GM19043 (cell line): ENCODE results near the gene ZNF99.
"Not testable (repeated sequence)": the region's sequence is repeated elsewhere in the genome, so short reads cannot be mapped to it uniquely, and the experiment has no call there.

ENCODE experiments used
- ATAC-seq: cut with Tn5 transposase; IDR thresholded peaks from one replicate; pipeline ENCODE4 v1.9.1; 2021; ENCODE audit warnings: low read depth; ENCODE audit not compliant: unreplicated experiment

Gene ZNF99

DNA sequence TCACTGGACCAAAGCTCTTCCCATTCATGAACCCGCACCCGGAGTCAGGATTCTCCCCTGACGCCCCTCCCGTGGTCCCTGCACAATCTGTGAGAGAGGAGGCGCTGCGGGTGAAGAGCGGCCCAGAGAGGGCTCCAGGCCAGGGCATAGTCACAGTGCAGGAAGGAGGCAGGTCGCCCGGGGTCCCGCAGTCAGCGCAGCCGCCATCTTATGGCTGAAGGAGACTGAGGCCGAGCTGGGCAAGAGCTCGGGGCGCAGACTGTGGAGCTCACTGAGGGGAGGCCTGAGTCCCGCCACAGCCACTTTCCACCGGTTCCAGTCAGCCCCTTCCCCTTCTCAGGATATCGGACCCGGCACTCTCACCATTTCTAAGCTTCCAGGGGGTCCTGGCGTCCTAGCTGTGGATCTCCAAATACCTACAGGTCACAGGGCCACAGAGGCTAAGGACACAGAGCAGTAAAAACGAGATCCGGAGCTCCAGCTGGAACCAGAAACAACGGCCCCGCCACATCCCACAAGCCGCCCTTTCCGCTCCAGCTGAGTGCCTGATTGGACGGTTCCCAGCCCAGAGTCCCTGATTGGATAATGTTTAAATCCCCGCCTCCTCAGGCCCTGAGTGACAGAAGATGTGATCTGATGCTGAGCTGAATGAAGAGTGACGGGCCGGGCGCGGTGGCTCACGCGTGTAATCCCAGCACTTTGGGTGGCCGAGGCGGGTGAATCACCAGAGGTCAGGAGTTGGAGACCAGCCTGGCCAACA, at the start of gene ZNF99:
Gene ZNF99, minus strand, starts transcription at position 501 of the 760 bp plus-strand sequence. Its CDS starts 135 bp downstream, at position 366.
- ATAC-seq, result no peak

DNA sequence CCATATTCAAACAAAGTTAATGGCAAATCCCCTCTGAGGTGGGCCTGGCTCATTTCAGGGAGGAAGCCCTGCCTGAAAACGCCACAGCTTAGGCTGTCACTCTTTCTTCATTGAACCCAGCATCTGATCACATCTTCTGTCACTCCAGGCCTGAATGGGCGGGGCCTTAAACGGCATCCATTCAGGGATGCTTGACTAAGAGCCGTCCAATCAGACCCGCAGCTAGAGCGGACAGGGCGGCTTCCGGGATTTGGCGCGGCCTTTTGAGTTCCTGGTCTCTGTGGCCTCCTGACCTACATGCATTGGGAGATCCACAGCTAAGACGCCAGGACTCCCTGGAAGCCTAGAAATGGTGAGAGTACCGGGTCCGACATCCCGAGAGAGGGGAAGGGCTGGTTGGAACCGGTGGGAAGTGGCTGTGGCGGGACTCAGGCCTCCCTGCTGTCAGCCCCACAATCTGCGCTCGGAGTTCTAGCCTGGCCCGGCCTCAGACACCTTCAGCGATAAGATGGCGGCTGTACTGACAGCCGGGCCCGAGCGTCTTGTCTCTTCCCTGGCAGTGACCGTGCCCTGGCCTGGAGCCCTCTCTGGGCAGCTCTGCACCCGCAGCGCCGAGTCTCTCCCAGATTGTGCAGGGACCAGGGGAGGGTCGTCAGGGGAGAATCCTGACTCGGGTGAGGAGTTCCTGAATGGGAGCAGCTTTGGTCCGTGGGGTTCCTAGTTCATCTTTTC, 48.2 kb upstream of the ZNF99 start, which contains the start of gene ZNF723:
Gene ZNF723, plus strand, starts transcription at position 261 of the 732 bp plus-strand sequence. Its CDS starts 89 bp downstream, at position 350.
- no peak for ATAC-seq

DNA sequence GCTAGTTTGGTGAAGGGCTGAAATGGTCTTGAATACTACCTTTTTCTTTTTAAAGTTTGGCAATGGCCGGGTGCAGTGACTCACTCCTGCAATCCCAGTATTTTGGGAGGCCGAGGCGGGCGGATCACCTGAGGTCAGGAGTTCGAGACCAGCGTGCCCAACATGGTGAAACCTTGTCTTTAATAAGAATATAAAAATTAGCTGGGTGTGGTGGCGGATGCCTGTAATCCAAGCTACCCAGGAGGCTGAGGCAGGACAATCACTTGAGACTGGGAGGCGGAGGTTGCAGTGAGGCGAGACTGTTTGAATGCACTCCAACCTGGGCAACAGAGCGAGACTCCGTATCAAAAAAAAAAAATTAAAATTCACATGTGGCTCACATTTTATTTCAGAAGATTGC, 47.3 kb upstream of the ZNF99 start:
- ATAC-seq, result no peak

DNA sequence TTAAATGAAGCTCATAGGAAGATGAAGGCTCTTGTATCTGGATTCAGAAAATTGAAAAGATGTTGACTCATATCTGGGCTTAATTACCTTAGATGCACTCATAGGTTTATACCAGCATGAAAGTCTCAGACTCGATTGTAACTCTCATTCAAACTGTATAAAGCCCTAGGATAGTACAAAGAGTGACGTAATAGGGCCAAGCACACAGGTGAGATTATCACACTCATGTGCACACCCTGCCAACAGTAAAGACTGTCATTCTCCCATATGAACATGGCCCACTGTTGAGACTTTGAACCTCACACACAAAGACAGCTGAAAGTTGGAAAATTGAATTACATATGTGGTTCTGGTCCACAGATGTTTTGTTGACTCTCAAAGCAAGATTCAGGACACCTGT, 30.2 kb upstream of the ZNF99 start:
- no peak for ATAC-seq

DNA sequence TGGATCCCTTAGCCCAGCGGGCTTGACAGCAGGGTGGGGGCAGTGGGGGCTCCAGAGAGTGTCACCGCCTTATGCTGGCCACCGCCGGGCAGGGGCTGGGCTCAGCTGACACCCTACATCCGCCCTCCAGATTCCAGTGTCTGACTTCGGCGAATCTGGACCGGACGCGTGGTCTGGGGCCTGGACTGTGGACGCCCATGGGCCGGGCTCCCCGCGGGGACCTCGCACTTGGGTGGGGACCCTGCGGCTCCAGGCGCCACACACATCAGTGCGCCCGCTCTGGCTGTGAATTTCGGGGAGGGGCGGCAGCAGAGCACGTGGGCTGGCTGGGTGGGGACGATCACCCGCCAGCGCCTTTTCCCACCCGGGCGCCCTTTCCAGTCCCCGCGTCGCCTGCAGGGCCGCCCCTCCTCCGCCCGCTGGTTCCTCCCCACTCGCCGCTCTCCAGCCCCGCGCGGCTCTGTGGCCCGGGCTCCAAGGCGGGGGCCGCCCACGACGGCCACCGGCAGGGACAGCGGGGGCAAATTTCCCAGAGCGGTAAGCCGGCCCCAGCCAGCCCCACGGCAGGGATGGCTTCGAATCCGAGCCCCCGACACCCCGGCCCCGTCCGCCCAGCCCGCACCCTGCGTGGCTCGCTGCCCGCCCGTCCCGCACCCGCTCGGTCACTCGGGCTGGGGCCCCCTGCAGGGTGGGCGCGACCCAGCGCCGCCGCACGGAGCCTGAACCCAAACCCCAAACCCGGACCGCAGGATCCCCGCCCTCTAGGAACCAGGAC, 23.3 kb upstream of the ZNF99 start:
- no peak for ATAC-seq

DNA sequence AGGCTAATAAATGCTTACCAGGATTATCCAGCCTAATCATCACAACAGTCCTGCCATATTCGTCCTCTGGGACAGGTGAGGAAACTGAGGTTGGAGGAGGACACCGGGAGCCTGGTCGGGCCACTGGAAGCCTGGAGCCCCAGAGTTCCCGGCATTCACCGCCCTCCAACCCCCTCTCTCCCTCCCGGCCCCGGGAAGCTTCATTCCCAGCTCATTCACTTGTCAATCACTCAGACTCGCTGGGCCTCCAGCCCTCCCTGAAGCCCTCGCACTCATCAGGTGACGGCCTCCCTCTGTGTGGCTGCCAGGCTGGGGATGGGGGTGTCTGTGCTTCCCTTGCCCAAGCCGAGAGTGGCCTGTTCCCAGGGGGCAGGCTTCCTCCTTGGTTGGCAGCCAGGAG, 22.5 kb upstream of the ZNF99 start:
- ATAC-seq, result no peak

DNA sequence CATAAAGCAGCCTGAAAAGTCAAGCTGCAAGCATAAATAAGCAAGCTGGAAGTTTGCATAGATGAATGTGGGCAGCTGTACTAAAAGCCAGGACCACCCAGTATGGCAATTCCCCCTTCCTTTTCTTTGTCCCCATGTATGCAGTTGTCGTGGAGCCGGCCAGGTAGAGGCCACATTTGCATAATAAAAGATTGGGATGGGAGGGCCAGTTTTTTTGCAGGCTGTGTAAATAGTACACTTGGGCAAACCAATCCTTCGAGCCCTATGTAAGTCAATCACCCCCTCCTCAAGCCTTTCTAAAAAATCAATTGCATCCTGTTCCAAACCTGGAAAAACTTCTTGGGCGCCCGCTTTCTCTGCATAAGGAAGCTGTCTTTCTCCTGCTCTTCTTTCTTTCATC, 13.1 kb upstream of the ZNF99 start:
- ATAC-seq, result no peak

DNA sequence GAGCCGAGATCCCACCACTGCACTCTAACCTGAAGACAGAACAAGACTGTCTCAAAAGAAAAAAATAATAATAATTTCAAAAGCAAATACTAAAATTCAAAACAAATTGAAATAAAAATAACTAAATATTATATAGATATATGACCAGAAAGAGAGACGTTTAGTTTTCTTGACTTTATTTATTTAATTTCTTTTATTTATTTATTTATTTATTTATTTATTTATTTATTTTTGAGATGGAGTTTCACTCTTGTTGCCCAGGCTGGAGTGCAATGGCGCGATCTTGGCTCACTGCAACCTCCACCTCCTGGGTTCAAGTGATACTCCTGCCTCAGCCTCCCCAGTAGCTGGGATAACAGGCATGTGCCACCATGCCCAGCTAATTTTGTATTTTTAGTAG, 8.9 kb upstream of the ZNF99 start:
- ATAC-seq, result not testable (repeated sequence)

DNA sequence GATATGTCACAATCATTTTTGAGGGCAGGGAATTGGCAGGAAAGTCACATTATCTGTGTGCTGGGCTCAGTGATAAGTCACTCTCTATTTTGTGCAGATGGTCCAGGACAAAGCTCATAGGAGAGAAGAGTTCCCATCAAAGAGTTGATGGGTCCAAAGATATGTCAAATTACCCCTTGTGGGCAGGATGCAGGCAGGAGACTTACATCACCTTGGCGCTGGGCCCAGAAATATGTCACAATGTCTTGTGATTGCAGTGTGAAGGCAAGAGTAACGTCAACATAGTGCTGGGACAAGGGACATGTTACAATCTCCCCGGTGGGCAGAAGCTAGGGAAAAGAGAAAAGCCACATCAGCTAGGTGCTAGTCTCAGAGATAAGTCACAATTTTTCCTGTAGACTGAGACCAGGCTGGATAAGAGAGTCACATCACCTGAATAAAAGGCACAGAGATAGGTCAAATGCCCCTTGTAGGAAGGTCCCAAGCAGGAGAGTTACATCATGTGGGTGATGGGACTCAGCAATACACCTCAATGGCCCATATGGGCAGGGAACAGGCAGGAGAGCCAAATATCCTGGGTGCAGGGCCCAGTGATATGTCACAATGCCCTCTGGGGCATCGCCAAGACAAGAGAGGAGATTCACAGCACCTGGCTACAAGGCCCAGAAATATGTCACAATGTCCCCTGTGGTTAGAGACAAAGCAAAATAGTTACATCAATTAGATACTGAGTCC, 47.9 kb downstream of the ZNF99 start:
- ATAC-seq, result no peak

DNA sequence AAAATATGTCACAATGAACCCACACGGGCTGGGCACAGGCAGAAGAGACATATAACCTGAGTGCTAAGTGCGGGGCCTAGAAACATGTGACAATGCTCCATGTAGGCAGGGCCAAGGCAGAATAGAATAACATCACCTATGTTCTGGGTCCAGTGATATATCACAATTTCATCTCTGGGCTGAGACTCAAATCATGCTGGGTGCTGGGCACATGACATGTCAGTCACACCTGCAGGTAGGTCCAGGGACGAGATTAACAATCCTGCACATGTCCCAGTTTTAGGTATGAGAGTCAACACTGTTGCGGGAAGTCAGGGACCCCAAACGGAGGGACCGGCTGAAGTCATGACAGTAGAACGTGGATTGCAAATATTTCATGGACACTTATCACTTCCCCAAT, 50.3 kb downstream of the ZNF99 start:
- no peak for ATAC-seq

DNA sequence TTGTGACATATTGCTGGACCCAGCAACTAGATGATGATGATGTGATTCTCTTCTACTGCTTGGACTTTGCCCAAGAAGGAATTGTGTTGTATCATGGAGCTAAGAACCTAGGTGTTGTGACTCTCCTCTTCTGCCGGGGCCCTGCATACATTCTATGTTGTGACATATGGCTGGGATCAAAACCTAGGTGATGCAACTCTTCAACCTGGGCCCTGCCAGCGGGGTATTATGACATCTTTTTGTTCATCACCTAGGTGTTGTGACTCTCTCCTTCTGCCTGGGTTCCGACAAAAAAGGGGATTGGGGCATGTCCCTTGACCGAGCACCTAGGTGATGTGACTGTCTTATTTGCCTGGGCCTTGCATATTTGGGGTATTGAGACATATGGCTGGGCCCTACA, 55.7 kb downstream of the ZNF99 start:
- ATAC-seq, result not testable (repeated sequence)

DNA sequence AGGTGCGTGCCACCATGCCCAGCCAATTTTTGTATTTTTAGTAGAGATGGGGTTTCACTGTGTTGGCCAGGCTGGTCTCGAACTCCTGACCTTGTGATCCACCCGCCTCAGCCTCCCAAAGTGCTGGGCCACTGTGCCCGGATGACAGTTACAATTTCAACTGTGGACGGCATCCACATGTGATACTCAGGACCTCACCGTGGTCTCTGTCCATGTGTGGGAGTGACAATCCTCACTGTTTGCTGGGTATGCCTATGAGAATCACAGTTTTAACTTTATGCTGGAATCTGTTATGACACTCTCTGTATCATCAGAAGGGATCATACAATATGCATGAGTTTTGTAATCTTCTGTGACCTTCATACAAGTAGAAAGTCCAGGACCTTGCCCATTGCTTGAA, 62.4 kb downstream of the ZNF99 start:
- ATAC-seq, result not testable (repeated sequence)

DNA sequence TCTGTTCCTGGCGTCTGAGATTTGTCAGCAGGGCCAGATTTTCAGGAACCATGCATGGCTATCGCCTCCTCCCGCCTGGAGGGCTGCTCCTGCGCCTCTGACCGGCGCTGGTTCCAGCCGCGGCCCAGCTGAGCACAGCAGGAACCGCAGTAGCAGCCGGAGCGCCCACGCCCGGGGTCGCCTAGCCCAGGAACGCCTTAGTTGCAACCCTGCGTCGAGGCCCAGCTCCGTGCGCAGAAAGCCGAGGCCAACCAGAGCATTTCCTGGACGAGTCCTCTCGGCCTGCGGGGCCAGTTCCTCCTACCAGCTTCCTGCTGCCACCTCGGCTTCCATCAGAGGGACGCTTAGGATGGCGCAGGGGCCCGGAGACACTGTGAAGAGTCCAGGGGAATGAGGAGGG, 75.0 kb downstream of the ZNF99 start:
- no peak for ATAC-seq

DNA sequence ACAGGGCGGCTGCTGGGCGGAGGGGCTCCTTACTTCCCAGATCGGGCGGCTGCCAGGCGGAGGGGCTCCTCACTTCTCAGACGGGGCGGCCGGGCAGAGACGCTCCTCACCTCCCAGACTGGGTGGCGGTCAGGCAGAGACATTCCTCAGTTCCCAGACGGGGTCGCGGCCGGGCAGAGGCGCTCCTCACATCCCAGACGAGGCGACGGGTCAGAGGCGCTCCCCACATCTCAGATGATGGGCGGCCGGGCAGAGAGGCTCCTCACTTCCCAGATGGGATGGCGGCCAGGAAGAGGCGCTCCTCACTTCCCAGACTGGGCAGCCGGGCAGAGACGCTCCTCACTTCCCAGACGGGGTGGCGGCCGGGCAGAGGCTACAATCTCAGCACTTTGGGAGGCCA, 80.9 kb downstream of the ZNF99 start:
- not testable (repeated sequence) for ATAC-seq

DNA sequence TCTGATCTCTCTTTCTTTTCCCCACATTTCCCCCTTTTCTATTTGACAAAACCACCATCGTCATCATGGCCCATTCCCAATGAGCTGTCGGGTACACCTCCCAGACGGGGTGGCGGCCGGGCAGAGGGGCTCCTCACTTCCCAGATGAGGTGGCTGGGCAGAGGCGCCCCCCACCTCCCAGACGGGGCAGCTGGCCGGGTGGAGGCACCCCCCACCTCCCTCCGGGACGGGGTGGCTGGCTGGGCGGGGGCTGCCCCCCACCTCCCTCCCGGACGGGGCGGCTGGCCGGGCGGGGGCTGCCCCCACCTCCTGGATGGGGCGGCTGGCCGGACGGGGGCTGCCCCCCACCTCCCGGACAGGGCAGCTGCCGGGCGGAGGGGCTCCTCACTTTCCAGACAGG, 81.3 kb downstream of the ZNF99 start:
- not testable (repeated sequence) for ATAC-seq
